ENCODE results near the gene TRPM5. TPM values are rescaled to one million over a fixed set of nuclear protein-coding genes. Genes with fewer than 3 reads are reported as not detected.

The TRPM5 gene
- total RNA-seq, 1 donor from 2014 or later: not detected

- no peak for DNase-seq (ENCODE audit: low spot score)
Observed at GRCh38 chr11:2421996-2422395, 22.3 kb downstream of the TRPM5 start.

- DNase-seq (ENCODE audit: low spot score): no peak
Observed at GRCh38 chr11:2421226-2421994, 22.9 kb downstream of the TRPM5 start.

DNA sequence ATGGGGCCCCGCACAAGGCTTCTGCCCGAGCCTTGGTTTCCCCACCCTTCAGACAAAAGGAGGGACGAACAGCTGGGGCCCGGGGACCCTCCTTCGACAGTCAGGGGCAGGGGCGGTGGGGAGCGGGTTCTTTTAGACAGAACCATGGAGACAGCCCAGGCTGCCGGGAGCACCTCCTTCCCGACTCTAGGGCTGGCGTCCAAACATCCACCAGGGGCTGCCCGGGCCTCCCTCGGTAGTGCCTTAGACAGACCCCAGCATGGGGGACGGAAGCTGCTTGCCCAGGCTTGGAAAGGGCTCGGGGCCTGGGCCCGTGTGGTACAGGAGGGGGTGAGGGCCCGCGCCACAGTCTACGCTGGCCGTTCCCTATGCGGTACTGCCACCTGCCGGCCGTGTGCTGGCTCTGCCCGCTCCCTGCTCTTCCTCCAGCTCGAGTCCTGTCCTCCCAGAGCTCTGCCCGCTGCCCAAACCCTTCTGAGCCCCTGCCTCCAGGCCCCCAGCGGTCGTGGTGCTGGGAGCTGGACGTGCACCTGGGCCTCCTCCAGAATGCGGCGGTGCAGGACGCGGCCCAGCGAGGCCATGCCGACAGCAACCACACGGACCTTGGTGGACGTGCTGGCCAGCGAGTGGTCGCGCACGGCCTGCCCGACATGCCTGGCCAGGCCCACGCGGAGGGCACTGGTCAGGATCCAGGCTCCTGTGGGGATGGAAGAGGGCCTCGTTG is 23.6 kb downstream of the TRPM5 start:
- DNase-seq (ENCODE audit: low spot score): peak; percentile 82

DNA sequence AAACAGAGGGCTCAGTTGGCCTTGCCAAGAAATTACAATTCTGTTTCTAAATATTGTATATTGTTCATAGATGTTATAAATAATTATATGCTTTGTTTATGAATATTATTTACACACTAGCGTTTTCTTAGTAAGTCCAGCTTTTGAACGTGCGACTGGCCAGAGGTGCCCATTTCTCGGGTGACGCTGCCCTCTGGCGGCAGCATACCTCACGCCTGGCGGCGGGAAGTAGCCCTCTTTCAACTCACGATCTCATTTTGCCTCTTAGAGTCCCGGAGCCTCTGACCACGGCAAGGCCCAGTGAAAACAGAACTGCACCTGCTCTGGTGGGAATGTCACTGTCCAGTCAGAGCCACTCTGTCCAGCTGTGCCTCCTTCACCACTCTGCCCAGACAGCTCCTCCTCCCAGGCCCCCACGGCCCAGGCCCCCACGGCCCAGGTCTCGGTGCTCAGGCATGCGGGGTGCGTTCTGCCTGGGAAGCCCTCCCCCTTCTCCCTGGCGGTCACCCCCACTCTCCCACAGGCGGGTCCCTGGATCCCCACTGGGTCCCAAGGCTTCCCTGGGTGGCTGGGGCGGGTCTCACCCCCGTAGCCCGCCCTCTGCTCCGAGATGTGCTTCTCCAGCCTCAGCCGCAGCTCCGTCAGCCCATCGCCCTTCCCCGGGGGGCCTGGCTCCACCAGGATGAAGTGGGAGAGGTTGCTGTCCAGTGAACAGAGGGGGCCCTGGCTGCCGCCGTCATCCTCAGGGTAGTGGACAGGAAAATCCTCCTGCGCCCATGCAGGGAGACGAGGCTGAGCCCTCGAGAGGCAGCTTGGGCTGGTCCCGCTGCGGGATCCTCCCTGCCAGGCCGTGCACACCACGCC is 24.4 kb downstream of the TRPM5 start:
- DNase-seq (ENCODE audit: low spot score): peak; percentile 77

DNA sequence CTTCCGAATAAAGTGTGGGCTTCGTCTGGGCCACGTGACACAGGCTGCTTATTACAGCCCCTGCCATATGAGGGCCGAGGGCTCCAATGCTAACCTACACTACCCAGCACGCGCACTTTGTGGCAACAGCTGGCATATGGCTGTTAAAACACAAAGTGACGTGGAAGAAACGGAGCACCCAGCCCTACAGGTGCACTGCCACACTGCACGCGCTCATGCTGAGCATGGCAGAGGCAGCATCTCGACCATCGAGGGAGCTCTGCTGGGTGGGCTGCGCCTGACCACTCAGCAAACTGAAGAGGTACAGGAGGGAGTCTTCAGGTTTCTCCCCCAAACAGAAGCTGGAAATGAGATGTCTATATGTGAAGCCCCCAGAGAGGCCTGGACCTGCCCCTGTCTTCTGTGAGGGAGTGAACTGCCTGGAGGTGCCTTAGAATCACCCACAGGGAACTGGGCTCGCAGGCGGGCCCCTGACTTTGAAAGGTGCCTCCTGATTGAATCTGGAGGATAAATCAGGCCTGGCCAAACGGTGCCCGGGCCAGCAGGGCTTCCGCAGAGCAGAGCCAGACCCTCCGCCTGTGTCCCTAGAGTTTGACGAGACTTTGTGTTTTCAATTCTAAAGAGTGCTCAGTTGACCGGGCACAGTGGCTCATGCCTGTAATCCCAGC is 25.5 kb downstream of the TRPM5 start:
- no peak for DNase-seq (ENCODE audit: low spot score)

DNA sequence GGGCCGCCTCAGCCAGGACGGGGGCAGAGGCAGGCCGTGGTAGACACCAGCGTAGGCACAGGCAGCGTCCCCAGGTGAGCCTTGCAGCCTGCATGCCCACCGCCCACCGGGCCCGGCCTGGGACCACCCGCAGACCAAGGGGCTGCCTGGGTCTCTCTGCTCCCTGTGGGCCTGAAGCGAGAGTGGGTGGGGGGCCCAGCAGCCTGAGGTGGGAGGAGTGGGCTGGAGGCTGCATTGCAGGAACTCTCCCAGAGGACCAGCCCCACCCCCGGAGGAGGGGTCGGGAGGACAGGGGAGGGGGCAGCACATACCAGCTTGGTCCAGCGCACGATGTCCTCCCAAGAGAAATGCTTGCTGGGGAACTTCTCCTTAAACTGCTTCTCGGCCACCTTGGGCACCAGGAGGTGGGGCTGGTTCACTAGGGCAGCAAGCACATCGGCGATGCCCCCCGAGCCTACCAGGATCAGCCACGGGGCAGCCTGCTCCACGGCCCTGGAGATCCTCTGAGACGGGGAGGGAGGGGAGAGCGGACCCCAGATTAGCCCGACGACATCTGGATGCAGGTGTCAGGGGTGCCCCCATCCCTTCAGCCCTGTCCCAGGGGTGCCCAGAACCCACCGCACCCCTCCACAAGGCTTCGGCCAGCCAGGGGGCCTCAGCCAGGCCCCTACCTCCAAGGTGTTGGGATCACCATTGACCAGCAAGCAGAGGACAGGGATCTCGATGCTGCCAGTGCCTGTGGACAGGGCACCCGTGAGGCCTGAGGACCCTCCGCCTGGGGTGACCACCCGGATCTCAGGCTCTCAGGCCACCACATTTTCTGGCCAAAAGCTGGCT is 26.2 kb downstream of the TRPM5 start:
- no peak for DNase-seq (ENCODE audit: low spot score)

GRCh38 chr11:2416765-2417164 is 27.5 kb downstream of the TRPM5 start:
- no peak for DNase-seq (ENCODE audit: low spot score)

- no peak for DNase-seq (ENCODE audit: low spot score)
Observed at GRCh38 chr11:2415601-2416380, 28.5 kb downstream of the TRPM5 start.

GRCh38 chr11:2415171-2415570 is 29.1 kb downstream of the TRPM5 start:
- no peak for DNase-seq (ENCODE audit: low spot score)

- DNase-seq (ENCODE audit: low spot score): no peak
Observed at GRCh38 chr11:2414616-2415015, 29.7 kb downstream of the TRPM5 start.

DNA sequence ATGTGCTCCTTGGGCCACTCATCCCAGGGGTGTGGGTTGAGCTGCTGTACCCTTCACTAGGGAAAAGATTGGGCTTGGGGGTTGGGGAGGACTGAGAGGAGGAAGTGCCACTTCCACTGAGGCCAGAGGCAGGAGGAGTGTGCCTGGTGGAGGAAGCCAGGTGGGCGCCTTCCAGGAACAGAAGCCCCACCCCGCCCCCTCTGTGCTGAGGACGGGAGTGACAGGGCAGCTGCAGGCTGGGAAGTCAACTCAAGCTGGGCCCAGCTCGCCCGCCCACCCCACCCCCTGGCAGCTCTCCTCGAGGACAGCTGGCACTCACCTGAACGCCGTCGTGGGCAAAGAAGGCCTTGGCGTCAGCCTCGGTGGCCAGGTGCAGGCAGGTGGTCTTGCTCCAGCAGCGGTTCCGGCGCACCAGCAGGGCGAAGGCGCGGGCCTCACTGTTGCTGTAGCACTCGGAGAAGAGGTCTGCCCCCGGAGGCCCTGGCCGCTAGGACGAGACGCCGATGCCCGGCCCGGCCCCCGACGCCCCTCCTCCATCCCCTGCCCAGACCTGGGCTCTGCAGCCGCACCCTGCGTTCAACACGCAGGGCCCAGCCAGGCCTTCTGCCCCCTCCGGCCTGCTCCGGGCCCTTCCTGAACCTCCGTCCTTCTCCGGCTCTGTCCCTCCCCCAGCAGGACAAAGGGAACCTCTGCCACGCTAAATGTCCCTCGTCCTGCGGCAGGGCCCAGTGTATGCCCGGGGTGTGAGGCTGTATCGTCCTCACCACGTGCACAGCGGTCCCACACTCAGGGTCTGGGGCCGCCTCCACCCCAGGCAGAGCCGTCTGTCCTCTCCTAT is 30.4 kb downstream of the TRPM5 start:
- DNase-seq (ENCODE audit: low spot score): no peak

DNA sequence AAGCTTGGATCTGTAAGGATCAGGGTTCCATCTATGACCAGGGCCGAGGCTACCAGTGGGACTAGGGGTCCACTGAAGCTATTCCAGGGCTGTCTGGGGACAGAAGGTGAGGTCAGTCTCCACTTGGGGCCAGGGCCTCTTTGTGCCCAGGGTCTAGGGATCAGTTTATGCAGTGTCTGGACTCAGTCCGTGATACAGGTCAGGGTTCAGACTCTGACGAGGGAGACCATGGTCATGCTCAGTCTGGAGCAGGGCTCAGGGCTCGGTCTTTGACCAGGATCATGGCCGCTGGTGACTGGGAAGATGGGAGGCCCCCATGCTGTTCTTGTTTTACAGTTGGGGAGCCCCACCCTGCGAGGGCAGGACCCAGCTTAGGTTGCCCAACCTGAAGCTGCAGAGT is 32.0 kb downstream of the TRPM5 start:
- no peak for DNase-seq (ENCODE audit: low spot score)

DNA sequence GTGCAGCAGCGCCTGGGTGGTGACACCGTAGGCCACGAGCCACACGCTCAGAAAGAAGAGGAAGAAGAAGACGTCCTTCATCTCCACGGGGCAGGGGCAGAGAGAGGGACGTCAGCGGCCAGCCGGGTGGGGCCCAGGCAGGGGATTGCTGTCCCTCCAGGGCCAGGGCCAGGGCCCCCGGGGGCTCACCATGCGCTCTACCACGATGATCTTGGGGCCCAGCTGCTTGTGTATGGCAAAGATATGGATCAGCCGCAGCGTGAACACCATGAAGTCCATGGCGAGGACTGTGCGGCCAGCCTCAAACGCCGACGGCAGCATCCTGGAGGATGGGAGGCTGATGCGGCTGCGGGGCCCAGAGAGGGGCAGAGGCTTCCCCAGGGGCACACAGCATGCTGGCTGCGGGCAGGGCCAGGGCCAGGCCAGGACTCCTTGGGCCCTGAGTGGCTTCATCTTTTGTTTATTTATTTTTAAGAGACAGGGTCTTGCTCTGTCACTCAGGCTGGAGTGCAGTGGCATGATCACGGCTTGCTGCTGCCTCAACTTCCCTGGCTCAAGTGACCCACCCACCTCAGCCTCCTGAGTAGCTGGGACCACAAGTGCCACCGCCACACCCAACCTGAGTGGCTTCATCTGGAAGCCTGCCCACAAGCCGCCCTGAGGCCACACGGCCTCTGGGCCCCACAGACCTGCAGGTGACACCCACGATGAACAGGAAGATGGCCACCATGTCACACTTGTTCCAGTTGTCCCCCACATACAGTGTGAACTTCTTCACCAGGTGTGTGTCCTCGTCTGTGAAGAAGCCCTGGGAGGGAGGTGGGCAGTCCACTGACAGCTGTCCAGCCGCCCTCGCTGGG is 32.6 kb downstream of the TRPM5 start:
- no peak for DNase-seq (ENCODE audit: low spot score)

DNA sequence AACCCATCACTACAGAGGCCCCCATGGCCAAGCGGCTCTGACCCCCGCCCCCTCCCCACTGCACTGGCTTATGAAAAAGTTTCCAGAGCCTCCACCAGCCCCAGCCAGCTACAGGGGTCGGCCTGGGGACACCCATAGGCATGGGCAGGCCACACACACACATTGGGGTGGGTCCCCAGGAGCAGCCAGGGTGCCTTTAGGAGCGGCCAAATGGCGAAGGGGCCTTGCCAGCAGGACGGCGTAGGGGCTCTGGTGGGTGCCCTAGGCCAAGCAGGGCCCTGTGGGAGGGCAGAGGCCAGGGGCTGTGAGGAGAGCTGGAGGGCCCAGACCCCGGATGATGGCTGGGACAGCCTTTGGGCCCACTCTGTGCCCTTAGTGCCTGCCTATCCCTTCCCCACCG is 33.7 kb downstream of the TRPM5 start:
- DNase-seq (ENCODE audit: low spot score): no peak

DNA sequence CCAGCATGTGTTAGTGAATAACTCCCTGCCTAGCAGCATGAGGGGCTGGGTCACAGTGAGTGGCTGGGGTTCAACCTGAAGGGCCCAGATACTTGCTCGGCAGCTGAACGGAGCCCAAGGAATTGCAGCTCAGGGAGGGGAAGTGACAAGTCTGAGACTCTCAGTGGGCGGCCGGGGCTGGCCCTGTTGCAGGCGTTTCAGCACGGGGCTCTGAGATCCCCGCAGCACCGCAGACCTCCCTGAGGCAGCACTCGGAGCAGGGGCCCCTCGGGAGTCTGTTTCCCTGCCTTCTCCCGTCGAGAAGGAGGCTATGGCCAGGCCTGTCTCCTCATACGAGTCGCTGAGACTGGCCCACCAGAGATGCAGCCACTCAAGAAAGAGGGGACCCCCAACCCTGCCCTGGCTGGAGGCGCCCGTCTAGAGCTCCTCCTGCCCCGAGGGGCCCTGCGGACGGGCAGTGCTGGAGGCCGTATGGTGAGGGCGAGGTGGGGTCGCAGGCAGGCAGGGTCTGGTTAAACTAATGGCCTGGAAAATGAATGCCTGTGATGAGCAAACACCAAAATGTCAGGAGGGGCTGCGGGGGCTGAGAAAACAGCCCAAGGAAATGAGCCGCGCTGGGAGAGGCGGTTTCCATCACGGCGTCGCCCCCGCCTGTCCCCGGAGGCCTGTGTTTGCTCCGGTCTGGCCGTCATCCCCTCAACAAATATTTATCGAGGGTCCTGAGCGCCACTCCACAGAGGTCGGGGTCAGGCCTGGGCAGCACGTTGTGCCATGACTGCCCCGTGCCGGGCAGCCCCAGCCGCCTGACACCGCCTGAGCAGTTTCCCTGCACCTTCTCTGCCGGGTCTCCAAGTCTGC is 34.5 kb downstream of the TRPM5 start:
- peak; percentile 38 for DNase-seq (ENCODE audit: low spot score)

GRCh38 chr11:2409126-2409525 is 35.2 kb downstream of the TRPM5 start:
- peak; percentile 63 for DNase-seq (ENCODE audit: low spot score)

DNA sequence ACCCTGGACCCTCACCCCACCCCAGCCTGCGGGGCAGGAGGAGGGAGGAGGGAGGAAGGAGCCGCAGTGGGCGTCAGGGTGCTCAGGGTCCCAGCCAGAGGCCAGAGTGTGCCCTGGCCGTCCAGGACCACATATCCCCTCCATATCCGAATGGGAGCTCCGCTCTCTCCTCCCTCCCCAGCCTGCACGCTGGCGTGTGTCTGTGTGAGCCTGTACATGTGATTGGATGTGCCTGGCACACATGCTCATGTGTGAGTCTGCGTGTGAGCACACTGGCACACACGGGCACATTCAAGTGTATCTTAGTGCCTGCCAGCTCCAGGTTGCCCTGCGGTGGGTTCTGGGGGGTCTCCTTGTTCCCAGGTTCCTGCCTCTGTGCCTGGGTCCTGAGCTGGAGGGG is 35.6 kb downstream of the TRPM5 start:
- DNase-seq (ENCODE audit: low spot score): peak; percentile 11

All from umbilical cord (tissue), 2 donors.